ENCODE results near the gene PDIA5.

The PDIA5 gene

DNA sequence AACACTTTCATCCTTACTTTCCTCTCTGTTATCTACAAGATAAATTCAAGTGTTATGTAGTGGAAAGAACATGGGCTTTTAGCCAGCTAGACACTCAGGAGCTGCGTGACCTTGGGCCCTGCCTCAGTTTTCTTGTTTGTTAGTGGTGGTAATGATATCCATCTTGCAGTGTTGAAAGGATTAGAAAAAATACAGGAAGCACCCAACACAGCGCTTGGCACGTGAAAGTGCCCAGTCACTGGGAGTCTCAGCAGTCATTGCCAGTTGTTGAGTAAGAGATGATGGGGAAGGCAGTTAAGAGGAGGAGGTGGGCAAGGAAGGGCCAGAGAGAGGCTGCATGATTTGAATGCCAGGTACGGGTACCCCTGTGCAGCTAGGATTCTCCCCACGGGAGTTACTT, 5.3 kb downstream of the PDIA5 start:
- no peak for DNase-seq

DNA sequence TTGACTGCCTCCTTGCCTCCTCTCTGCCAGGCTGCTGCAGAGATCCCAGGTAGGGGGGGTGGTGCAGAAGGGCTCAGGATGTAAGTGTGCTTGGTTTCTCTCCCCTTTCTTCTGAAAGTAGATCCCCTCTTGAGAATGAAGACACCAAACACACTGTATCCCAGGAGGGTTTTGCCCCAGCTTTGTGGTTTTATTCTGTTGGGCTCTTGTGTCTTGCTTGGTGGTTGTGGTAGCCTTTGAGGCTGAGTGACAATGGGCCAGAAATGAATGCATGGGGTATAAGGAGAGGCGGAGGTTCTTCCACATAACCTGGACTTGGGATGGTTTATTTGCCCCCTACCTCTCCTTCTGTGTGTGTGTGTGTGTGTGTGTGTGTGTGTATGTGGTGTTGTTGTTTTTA, 5.7 kb downstream of the PDIA5 start:
- DNase-seq: no peak

DNA sequence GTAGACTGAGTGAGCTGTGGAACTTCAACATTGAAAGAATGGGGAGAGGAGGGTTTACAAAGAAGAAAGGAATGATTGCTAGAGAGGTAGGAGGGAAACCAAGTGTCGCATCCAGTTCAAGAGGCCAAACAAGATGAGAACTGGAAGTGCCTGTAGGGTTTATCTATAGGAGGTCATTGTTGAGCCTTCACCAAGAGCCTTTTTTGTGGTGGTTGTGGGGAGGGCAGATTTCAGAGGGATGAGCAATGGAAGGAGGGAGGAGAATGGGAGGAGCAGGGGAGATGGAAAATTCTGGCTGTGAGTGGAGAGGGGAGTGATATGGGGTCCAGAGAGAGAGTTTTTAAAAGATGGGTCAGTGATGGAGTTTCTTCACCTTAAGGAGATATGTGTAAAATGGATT, 8.5 kb downstream of the PDIA5 start:
- no peak for DNase-seq

DNA sequence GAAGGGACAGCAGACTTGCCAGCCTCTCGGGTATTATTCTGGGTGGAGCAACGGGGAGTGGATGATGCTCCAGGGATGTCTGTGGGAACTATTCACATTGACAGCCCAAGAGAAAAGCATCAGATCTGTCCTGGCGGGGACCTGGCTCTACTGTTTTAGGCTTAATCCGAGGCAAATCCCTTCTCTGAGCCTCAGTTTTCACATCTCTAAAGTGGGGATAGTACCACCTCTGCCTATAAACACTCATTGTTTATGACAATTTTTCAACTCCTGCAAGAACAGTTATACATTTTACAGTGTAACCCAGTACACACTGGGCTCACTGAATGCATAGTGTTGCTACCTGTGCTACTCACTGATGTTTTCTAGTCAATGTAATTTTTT, 9.3 kb downstream of the PDIA5 start:
- DNase-seq: no peak

DNA sequence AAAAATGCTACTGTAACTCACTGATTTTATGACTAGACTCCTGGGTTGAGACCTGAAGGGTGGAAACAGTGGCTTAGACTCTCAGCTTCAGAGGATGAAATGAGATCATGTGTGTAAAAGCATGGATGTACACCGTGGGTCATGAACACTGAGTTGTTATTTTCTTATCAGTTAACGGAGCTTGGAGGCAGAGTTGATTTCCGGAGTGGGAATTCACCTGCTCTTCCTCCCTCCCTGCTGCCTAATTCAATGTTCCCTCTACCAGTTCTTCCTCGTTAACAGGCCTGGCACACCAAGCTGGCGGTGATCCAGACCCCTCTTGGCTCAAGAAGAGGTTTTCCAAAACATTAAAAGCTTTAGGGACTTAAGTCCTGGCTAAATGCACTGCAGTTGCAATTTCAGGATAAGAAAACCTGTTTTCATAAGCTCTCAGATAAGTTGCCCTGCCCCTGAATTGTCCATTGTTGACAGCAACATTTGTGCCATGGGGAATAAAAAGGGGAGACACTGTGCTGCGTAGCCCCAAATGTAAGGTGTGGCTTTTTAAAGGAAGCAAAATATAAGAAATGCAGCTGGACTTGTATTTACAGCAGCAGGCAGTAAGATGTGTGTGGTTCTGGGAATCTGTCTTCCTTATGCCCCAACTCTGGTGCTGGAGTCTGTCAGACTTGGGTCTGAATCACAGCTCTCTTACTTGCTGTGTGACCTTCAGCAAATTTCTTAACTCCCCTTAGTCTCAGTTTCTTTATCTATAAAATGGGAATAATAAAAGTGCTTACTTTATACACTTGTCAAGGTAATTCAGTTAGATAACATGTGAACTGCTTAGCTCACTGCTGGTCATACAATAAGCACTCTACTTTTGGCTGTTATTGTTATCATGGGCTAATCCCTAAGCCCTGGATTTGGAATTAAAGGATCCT, 9.9 kb downstream of the PDIA5 start:
- DNase-seq: no peak

DNA sequence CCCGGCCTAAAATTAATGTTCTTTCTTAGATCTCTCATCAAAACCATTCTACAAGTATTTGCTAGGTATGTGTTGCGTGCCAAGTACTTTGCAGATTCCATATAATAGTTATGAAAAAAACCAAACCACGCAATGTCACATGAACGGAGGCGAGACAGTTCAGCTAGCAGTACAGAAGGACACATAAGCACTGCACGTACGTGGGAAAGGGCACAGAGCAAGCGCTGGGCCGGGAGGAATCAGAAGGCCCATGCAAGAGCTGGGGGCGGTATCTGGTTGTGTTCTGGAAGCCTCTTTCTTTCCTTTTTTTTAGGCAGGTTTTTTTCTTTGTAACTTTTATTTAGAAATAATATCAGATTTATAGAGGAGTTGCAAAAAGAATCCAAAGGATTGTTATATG, 11.3 kb downstream of the PDIA5 start:
- DNase-seq: no peak

DNA sequence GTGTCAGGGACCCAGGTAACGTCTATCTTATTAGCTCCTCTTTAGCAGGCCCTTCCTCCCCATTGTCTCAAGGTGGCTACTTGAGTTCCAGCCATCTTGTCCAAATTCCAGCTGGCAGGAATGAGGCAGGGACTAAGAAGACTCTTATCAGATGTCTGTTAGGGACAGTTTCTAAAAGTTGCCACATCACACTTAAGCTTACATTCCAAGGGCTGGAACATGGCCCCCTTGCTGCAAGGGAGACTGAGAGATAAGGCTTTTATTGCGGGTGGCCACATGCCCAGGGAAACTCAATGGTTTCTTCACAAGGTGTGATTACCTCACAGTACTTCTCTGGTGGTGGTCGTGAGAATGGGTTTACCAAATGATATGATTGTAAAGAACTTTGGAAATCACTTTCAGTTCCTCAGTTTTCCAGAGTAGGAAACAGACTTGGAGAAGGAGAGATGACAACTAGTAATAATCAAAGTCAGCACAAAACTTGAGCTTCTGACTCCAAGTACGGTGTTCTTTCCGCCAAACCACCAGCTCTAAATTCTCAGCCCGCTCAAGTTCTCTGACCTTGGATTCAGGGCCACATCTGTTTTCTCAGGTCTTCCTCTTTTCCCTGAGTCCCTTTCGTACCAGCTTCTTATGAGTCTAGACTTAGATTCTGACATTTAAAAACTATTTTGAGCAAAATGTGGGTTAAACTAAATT, 14.2 kb downstream of the PDIA5 start:
- DNase-seq: no peak

DNA sequence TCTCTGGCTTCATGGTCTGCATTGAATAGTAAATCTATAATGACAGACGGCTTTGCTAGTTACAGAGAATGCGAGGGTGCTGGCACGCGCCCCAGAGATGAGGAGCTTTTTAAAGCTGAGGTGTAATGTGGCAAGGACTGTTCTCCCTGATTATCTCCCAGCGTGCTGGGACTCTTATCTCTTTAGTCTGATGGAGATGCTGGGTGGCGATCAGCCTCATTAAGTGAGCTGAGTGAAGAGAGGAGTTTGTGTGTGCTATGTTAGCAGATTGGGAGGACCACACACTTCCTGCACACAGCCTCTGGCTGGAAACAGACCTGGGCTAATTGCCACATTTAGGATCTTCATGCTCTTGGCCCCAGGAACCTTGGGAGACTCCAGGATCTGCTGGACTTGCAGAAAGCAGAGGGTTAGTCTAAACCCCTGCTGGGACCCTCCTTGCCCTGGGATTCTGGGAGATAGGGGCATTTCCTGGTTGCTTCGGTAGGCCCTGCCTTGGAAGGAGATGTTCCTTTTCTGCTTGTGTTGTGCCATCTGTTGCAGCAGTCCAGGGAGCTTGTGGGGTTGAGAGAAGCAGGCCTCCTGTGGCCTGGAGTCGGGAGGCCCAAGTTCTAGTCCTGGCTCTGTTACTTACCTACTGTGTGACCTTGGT, 15.0 kb downstream of the PDIA5 start:
- DNase-seq: no peak

DNA sequence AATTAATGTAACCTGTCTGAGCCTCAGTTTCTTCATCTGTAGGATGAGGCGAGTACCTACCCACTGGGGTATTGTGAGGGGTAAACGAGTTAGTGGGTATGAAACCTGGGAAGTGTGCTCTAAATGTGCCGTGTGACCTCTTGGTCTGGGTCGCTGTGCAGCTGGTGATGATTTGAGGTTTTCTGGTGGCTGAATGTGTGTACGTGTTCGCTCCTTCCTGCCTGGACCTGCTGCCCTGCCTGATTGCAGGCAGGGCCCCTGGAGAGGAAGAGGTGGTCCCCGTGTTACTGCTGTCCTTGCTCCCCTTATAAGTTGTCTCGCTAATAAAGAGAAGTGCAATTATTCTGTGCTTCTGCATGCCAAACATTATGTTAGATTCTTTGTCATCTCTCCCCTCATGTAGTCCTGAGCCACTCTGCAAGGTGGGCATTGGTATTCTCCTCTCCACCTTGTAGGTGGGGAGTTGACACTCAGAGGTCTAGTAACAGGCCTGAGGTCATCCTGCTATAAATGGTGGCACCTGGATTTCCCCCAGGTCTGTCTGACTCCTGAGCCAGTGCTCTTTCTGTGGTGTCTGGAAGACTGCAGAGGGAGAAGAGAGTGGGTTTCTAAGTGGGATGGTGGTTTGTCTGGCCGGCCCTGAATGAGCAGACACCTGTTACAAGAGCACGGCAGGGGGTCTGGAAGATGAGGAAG, 15.7 kb downstream of the PDIA5 start:
- DNase-seq: no peak

DNA sequence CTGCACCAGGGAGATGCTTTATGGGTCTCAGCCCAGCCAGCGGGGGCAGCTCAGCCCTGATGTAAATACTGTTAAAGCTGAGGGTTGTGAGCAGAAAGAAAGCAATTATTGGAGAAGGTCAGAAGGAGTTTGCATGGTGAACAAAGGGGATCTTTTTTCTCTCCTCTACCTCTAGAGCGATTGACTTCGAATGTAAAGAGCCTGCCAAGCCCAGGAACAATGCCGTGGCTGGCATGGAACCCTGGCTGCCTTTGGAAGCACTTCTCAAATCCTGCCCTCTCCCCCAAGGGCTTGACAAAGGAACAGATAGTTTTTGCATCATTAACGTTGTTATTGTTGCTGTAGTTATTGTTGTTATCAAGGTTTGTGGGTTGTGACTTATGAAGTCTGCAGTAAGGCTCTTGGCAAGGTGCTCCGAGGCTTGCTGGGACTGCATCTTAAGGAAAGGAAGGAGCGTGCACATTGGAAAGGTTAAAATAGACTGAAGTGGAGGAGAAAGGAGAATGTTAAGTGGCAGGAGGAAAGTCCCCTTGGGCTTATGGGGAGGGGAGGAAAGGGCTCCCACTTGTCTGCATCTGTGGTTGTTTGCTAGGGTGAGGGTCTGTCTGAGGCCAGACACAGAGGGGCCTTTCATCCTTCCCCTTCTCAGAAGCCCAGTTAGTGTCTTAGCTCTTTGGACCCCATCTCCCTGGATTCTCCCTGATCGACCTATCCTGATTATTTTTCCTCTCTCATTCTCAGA, 16.7 kb downstream of the PDIA5 start:
- no peak for DNase-seq

DNA sequence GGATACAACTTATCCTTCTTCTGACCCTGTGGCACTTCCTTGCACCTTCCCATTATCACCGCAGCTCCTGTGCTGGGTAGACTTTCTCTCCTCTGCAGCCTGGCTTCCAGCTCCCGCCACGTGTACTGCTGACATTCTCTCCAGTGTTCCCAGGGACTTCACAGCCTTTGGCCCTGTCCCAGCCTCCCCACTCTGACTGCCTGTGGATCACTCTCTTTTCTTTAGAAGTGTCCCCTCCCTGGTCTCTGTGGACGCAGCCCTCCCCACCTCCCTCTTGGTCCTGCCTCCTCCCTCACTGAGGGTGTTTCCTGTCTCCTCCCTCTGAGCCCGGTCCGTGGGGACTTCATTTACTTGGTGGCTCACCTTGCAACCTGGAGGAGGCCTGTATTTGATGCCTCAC, 17.4 kb downstream of the PDIA5 start:
- no peak for DNase-seq

DNA sequence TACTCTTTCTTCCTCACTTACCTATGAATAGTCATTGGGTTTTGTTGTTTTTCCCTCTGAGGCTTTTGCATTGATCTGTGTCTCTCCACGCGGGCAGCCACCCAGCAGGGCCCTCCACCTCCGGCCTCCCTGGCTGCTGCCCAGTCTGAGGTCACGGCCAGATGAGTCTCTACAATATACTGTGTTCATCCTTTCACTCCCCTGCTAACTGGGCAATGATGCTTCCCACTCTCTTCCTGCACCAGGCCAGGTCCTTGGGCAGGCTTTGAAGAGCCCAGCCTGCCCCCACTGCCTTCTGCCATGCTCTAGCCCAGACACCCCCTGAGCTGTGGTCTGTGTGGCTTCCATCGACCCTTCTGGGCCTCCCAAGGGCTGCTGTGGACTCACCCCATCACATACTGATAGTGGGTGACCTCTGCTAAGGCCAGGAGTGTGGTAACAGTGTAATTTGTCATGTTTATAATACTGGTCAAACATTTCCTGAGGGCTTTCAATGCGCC, 18.0 kb downstream of the PDIA5 start:
- no peak for DNase-seq

DNA sequence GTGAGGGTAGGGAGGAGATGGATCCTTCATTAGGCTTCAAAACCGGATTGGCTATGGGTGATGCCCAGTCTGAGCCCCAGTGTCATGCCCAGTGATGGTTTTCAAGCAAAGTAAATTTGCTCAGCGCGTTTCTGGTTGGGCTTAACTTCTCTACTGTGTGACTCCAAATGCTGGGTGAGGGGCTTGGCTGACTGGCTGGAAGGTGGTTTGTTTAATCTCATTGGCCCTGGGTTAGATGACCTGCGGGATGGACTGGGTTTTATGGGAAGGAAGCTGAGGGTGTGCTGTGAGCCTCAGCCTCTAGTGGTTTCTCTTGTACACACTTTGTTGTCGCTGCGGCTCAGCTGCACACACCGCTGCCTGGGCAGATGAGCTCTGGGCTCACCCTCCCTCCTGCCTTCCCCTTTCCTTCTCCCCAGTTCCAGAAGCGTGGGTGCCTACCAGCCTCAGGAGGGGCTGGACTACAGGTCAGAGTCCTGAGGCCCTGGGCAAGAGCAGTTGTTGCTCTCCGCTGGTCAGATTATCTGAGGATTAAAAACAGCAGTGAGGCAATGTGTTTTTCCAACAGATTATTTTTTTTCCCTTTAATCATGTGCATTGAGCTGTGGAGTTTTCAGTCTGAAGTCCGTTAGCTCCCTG, 18.6 kb downstream of the PDIA5 start:
- DNase-seq: no peak

DNA sequence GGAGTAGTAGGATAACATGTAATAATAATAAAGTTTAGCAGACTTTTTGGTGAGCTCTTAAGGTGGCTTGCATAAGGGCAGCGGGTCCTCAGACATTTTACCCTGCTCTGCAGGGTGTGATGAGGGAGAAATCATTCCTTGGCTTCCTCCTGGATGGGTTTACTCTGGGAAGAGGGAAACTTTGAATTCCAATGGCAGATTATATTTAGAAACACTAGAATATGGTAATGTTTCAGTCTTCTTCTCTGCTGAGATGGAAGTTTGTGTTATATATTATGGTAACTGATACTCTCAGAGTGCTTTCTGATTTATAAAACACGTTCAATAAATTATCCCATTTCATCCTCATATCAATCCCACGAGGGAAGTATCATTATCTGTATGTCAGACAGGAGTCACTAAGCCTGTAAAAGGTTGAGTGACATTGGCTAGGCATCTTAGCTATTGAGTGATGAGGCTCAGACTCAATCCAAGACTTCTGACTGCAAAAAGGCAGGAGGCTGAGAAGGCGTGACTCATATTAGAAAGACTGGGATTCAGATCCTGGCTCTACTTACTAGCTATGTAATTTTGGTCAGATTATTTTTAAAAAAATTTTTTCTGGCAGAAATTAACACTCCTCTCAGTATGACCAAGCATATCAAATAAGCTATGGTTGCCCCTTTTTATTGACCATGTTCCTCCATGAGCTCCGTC, 19.3 kb downstream of the PDIA5 start:
- no peak for DNase-seq

DNA sequence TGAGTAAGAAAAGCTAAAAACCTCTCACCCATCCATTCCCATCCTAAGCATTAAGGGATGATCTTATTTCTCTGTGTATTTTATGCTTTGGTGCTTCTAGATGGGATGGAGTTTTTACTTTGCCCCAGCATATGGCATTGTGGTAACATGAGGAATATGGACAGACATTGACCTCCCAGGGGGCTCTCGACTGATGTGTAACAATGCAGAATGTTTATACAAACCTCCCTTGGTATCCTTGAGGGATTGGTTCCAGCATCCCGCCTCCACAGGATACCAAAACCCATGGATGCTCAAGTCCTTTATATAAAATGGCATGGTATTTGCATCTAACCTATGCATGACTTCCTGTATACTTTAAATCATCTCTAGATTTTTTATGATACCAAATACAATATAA, 21.6 kb downstream of the PDIA5 start:
- DNase-seq: no peak

DNA sequence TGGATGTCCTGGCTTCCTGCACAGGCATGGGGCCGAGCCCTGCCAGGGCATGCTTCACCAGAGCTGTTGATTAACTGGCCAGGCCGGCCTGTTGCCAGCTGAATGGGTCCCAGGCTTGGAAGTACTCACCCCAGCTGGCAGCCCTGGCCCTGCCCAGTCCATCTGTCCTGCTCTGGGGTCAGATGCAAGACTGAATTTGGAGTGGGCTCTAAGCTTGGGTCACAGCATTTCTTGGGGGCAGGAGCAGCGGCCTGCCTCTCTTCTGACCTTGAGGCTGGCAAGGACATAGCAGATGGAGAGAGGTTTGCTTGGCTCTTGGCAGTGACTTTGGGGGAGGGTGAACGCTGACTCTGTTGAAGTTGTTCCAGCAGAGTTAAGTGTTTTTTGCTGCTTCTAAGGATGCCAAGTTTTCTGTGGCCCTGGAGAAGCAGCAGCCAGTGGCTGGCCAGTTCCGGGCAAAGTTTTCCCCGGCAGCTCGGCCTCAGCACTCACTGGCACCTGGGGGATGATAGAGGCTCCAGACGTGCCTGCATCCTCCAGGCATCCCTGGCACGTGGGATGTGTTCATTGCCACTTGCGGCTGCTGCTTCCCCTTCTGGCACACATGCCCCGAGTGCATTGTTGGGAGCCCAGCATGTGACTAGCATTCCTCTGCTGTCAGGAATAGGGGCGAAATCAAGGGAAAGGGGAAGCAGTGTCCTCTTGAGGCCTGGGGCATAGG, 22.9 kb downstream of the PDIA5 start:
- DNase-seq: no peak

DNA sequence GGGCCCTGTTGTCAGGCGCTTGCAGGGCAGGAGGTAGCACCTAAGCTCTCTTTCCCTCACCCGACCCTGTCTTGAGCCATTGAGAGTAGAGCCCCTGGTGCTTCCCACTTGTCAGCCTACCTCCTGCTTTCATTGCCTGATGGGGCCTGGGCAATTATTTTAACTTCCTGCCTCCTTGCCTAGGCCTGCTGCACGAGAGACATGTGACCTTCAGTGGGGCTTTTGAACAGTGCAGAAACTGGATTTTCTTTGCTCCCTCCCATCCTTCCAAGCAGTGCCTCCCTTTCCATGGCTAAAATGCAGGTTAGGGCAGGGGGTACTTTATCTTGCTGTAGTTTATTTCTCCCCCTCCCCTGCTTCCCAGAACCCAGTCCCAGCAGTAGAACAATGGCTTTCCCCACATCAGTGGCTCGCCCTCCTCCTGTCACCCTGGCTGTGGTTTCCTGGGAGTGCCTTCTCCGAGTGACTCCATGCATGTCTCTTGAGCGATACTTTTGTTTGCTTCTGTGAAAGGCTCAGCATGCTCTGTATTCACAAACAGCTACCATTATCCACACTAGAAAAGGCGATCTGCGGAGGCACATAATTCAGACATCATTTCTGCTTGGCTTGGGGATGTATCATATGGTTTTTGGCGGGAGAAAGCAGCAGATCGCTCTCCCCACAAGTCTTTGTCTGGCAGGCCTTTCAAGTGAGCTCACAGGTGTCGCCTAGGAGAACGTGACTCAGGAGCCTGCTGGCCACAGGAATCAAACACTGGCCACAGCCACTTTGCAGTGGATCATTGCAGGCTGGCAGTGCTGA, 24.1 kb downstream of the PDIA5 start:
- no peak for DNase-seq

DNA sequence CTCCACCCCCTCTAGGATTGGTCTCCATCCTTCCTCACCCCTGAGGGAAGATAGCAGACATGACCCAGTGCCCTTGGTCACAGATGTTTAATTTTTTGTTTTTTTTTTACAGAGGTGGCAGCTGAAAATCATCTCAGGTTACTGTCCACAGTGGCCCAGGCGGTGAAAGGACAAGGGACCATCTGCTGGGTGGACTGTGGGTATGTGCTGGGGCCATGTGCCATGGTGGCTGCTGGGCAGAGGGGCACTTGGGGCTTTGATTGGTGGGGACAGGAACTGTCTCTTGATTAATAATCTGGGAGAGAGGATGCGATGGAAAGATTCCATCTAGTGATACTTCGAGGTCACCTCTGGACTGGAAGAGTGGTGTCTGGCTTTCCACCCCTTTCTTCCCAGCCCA, 25.4 kb downstream of the PDIA5 start:
- no peak for DNase-seq

DNA sequence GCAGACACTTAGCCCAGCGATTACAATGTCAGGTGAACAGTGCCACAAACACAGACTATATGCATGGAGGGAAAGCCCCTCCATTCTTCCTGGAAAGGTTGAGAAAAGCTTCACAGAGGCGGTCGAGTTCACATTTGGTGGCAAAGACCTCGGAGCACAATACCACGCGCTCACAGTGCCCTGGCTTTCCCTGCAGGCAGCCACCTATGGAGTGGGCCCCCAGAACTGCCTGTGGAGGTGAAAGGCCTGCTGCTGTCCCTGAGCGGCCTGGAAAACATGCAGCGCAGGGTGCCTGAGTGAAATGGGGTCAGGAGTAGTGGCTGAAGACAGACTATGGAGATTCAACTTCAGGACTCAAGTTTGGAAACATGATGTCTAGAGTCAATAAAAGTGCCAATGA, 26.9 kb downstream of the PDIA5 start:
- DNase-seq: no peak
